ENCODE data around the gene ATP6V1A. TPM values are rescaled to one million over a fixed set of nuclear protein-coding genes. Genes with fewer than 3 reads are reported as not detected.

ATP6V1A gene
- total RNA-seq, 4 donors from 2014 or later, result 41.7 to 77.0 (median 62.7) TPM

- no peak overlapping the region for H3K4me3 ChIP-seq (ENCODE audit: low read depth, poor library complexity, severe bottlenecking)
- intact Hi-C loops (cut with DNase I; ENCODE audit: low total_unique reads), result no loop called here
- TF ChIP-seq CTCF (IDR thresholded peaks at IDR 0.05) (no peak), POLR2A (IDR thresholded peaks at IDR 0.05) (no peak)
- DNase-seq (ENCODE audit: low spot score in 2 of 2), result no peak
- WGBS, 2 donors, result 88 to 93% methylated on average over 3 of the region's 3 CpGs
These were observed 58.4 kb downstream of the ATP6V1A start for GRCh38 chr3:113805249-113805648.

GRCh38 chr3:113812854-113813253, 66.0 kb downstream of the ATP6V1A start:
- 74 to 84% methylated on average over 3 of the region's 3 CpGs for WGBS, 2 donors
- DNase-seq (ENCODE audit: low spot score in 2 of 2), result no peak
- no peak overlapping the region for H3K4me3 ChIP-seq (ENCODE audit: low read depth, poor library complexity, severe bottlenecking)
- intact Hi-C loops (cut with DNase I; ENCODE audit: low total_unique reads), result no loop called here
- no peak for TF ChIP-seq CTCF (IDR thresholded peaks at IDR 0.05)
- TF ChIP-seq POLR2A (IDR thresholded peaks at IDR 0.05), result no peak

GRCh38 chr3:113819866-113820265, 73.0 kb downstream of the ATP6V1A start:
- intact Hi-C loops (cut with DNase I; ENCODE audit: low total_unique reads), result no loop called here
- TF ChIP-seq POLR2A (IDR thresholded peaks at IDR 0.05) (no peak), CTCF (IDR thresholded peaks at IDR 0.05) (no peak)
- 74 to 97% methylated on average over 3 of the region's 3 CpGs for WGBS, 2 donors
- no peak for DNase-seq (ENCODE audit: low spot score in 2 of 2)
- H3K4me3 ChIP-seq (ENCODE audit: low read depth, poor library complexity, severe bottlenecking), result no peak overlapping the region

GRCh38 chr3:113825090-113825489, 78.3 kb downstream of the ATP6V1A start:
- no peak for DNase-seq (ENCODE audit: low spot score in 2 of 2)
- intact Hi-C loops (cut with DNase I; ENCODE audit: low total_unique reads), result no loop called here
- TF ChIP-seq CTCF (IDR thresholded peaks at IDR 0.05) (no peak), POLR2A (IDR thresholded peaks at IDR 0.05) (no peak)
- no peak overlapping the region for H3K4me3 ChIP-seq (ENCODE audit: low read depth, poor library complexity, severe bottlenecking)
- WGBS, 2 donors, result 80 to 81% methylated on average over 2 of the region's 2 CpGs

- no peak for TF ChIP-seq CTCF (IDR thresholded peaks at IDR 0.05)
- TF ChIP-seq POLR2A (IDR thresholded peaks at IDR 0.05), result no peak
- no peak overlapping the region for H3K4me3 ChIP-seq (ENCODE audit: low read depth, poor library complexity, severe bottlenecking)
- intact Hi-C loops (cut with DNase I; ENCODE audit: low total_unique reads), result no loop called here
- WGBS, 2 donors, result 87 to 89% methylated on average over 1 of the region's 1 CpG
- DNase-seq (ENCODE audit: low spot score in 2 of 2), result no peak
These were observed 81.8 kb downstream of the ATP6V1A start for GRCh38 chr3:113828600-113828999.

GRCh38 chr3:113829576-113830354, 82.9 kb downstream of the ATP6V1A start:
- intact Hi-C loops (cut with DNase I; ENCODE audit: low total_unique reads), result no loop called here

More at GRCh38 chr3:113829576-113830354, 82.9 kb downstream of the ATP6V1A start:
- WGBS, 2 donors, result 78 to 81% methylated on average over 10 of the region's 10 CpGs
- no peak for DNase-seq (ENCODE audit: low spot score in 2 of 2)
- TF ChIP-seq POLR2A (IDR thresholded peaks at IDR 0.05) (no peak), CTCF (IDR thresholded peaks at IDR 0.05) (no peak)
- no peak overlapping the region for H3K4me3 ChIP-seq (ENCODE audit: low read depth, poor library complexity, severe bottlenecking)
